ENCODE measurements around the gene WDR5B. TPM values are rescaled to one million over a fixed set of nuclear protein-coding genes. Genes with fewer than 3 reads are reported as not detected.

Gene WDR5B
- total and polyA plus RNA-seq, 2 of the 8 experiments (the other 6 are each of a cell fraction or from before 2014, with no cell fraction given) = 1.9 to 3.5 TPM

DNA sequence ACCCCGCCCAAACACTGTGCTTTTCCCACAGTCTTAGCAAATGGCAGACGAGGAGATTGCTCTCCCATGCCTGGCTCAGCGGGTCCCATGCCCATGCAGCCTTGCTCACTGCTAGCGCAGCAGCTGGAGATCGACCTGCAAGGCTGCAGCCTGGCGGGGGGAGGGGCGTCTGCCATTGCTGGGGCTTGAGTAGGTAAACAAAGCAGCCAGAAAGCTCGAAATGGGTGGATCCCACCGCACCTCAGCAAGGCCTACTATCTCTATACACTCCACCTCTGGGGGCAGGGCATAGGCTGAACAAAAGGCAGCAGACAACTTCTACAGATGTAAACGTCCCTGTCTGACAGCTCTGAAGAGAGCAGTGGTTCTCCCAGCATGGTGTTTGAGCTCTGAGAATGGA, 27.2 kb upstream of the WDR5B start (continued):
- TF ChIP-seq SAP30 (IDR thresholded peaks at IDR 0.05; ENCODE audit: insufficient read depth, insufficient replicate concordance, low read length) (no peak), POLR2AphosphoS5 (IDR thresholded peaks at IDR 0.05; ENCODE audit: low read depth, low read length) (peak; percentile 35; the same call in 1 of the 2 replicates), BACH1 (IDR thresholded peaks at IDR 0.05; ENCODE audit: low read length) (no peak), SIRT6 (IDR thresholded peaks at IDR 0.05; ENCODE audit: low read length) (no peak), SIN3A (conservative IDR thresholded peaks at IDR 0.05 in 1 of 2, IDR thresholded peaks at IDR 0.05 in 1 of 2; ENCODE audit: low read depth in 1 of 2, low read length in 2 of 2) (peak; percentile 50 to 53; a peak in 2 of 4 replicates), BRCA1 (IDR thresholded peaks at IDR 0.05; ENCODE audit: low read depth, low read length) (no peak), POLR2A (IDR thresholded peaks at IDR 0.05; ENCODE audit: control extremely low read depth in 1 of 2, low read depth in 2 of 2, low read length in 2 of 2) (no peak), TAF1 (IDR thresholded peaks at IDR 0.05; ENCODE audit: low read depth, low read length) (0 out of 2 replicates have a peak, but pooled peaks have one; percentile 10), TEAD4 (IDR thresholded peaks at IDR 0.05; ENCODE audit: low read depth, low read length) (0 out of 2 replicates have a peak, but pooled peaks have one; percentile 13), EZH2 (IDR thresholded peaks at IDR 0.05; ENCODE audit: low read depth, low read length, severe bottlenecking) (no peak), SP2 (IDR thresholded peaks at IDR 0.05; ENCODE audit: low read length) (no peak), CREB1 (IDR thresholded peaks at IDR 0.05) (0 out of 2 replicates have a peak, but pooled peaks have one; percentile 23), JUND (IDR thresholded peaks at IDR 0.05; ENCODE audit: low read length) (no peak), HDAC2 (IDR thresholded peaks at IDR 0.05; ENCODE audit: borderline replicate concordance in 1 of 2, low read depth in 2 of 2, low read length in 2 of 2) (0 out of 4 replicates have a peak, but pooled peaks of 1 of the 2 experiments have one; percentile 20)
- TF ChIP-seq, protein P1, sequence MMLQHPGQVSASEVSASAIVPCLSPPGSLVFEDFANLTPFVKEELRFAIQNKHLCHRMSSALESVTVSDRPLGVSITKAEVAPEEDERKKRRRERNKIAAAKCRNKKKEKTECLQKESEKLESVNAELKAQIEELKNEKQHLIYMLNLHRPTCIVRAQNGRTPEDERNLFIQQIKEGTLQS (IDR thresholded peaks at IDR 0.05; ENCODE audit: insufficient read depth, low read depth, low read length) = no peak
